ENCODE results near the gene SLC9A1. TPM values are rescaled to one million over a fixed set of nuclear protein-coding genes. Genes with fewer than 3 reads are reported as not detected.

SLC9A1 gene
- total RNA-seq, 1 experiment from 2014 or later, result 25.2 TPM

- no peak overlapping the region for H3K4me3 ChIP-seq (ENCODE audit: low read length)
- H3K36me3 ChIP-seq (ENCODE audit: low read depth, low read length), result no peaks in the 10 kb centered on the region
- no peak overlapping the region for H2AFZ ChIP-seq (ENCODE audit: low read length)
- DNase-seq, result peak; percentile 70
- peak; percentile 39 for ATAC-seq
- H3K4me1 ChIP-seq (ENCODE audit: insufficient read depth, low read length), result peaks cover 17% of the 10 kb centered on the region
- no peaks in the 10 kb centered on the region for H3K27me3 ChIP-seq (ENCODE audit: low read length)
- peak overlapping the region; percentile 56 for H3K27ac ChIP-seq (ENCODE audit: low read length)
- no peaks in the 10 kb centered on the region for H3K79me2 ChIP-seq (ENCODE audit: low read length)
- TF ChIP-seq EZH2 (IDR thresholded peaks at IDR 0.05; ENCODE audit: low read length, unreplicated experiment) (no peak), CTCF (conservative IDR thresholded peaks at IDR 0.05; ENCODE audit: low read depth, low read length) (no peak), EZH2phosphoT487 (IDR thresholded peaks at IDR 0.05; ENCODE audit: borderline replicate concordance, low read length) (no peak)
- CTCF ChIA-PET, result no interaction called here
- H3K9me3 ChIP-seq (ENCODE audit: low read length), result no peaks in the 10 kb centered on the region
- no peak overlapping the region for H3K4me2 ChIP-seq (ENCODE audit: low read length)
- H3K9me2 ChIP-seq (replicated peaks; ENCODE audit: low read length), result no peaks in the 10 kb centered on the region
- no peaks in the 10 kb centered on the region for H4K20me1 ChIP-seq (ENCODE audit: low read length)
- intact Hi-C loops (cut with micrococcal nuclease), result no loop called here
- H3K9ac ChIP-seq (ENCODE audit: low read length), result no peak overlapping the region
- H3F3A ChIP-seq (ENCODE audit: low read length, unreplicated experiment), result peaks cover 7% of the 10 kb centered on the region
- BruUV-seq (replicated peaks), result no TSS peak
- POLR2A ChIA-PET (ENCODE audit: unreplicated experiment), result no interaction called here
These were observed 6.7 kb upstream of the SLC9A1 start for GRCh38 chr1:27161594-27161993.

GRCh38 chr1:27157194-27157593 lies 2.3 kb upstream of the SLC9A1 start:
- Histone ChIP-seq H3K4me3 (ENCODE audit: low read length) (no peak overlapping the region), H3K27ac (ENCODE audit: low read length) (no peak overlapping the region), H3K9me2 (replicated peaks; ENCODE audit: low read length) (no peaks in the 10 kb centered on the region), H3K36me3 (ENCODE audit: low read depth, low read length) (no peaks in the 10 kb centered on the region), H3K9me3 (ENCODE audit: low read length) (no peaks in the 10 kb centered on the region), H4K20me1 (ENCODE audit: low read length) (peaks cover 20% of the 10 kb centered on the region), H2AFZ (ENCODE audit: low read length) (no peak overlapping the region), H3K27me3 (ENCODE audit: low read length) (no peaks in the 10 kb centered on the region), H3K79me2 (ENCODE audit: low read length) (peaks cover 26% of the 10 kb centered on the region), H3K4me1 (ENCODE audit: insufficient read depth, low read length) (peaks cover 31% of the 10 kb centered on the region), H3K4me2 (ENCODE audit: low read length) (no peak overlapping the region), H3F3A (ENCODE audit: low read length, unreplicated experiment) (no peaks in the 10 kb centered on the region), H3K9ac (ENCODE audit: low read length) (no peak overlapping the region)
- TF ChIP-seq EZH2phosphoT487 (IDR thresholded peaks at IDR 0.05; ENCODE audit: borderline replicate concordance, low read length), result no peak
- TF ChIP-seq CTCF (conservative IDR thresholded peaks at IDR 0.05; ENCODE audit: low read depth, low read length), result no peak
- no peak for TF ChIP-seq EZH2 (IDR thresholded peaks at IDR 0.05; ENCODE audit: low read length, unreplicated experiment)
- no peak for ATAC-seq
- POLR2A ChIA-PET (ENCODE audit: unreplicated experiment), result no interaction called here
- CTCF ChIA-PET, result no interaction called here
- no peak for DNase-seq
- BruUV-seq (replicated peaks), result no TSS peak
- intact Hi-C loops (cut with micrococcal nuclease), result no loop called here

GRCh38 chr1:27154469-27154990 lies 395 bp downstream of the SLC9A1 start:
- Histone ChIP-seq H3K27me3 (ENCODE audit: low read length) (no peaks in the 10 kb centered on the region), H2AFZ (ENCODE audit: low read length) (no peak overlapping the region), H3K4me1 (ENCODE audit: insufficient read depth, low read length) (peaks cover 43% of the 10 kb centered on the region), H3K9me3 (ENCODE audit: low read length) (no peaks in the 10 kb centered on the region), H3F3A (ENCODE audit: low read length, unreplicated experiment) (no peaks in the 10 kb centered on the region), H3K9me2 (replicated peaks; ENCODE audit: low read length) (no peaks in the 10 kb centered on the region), H3K9ac (ENCODE audit: low read length) (peak overlapping the region; percentile 85), H3K79me2 (ENCODE audit: low read length) (peaks cover 52% of the 10 kb centered on the region), H3K27ac (ENCODE audit: low read length) (no peak overlapping the region; the same call in 1 of the 2 replicates), H3K36me3 (ENCODE audit: low read depth, low read length) (no peaks in the 10 kb centered on the region), H4K20me1 (ENCODE audit: low read length) (peaks cover 37% of the 10 kb centered on the region), H3K4me2 (ENCODE audit: low read length) (peak overlapping the region; percentile 93), H3K4me3 (ENCODE audit: low read length) (peak overlapping the region; percentile 81)
- ChIA-PET CTCF (interaction anchor here (0.6 to 1.4 kb wide), 7 partner anchors 9 to 126 kb away, joined by 3 to 17 read pairs (median 10); no protein-coding TSS in a partner anchor), POLR2A (ENCODE audit: unreplicated experiment) (interaction anchor here (0.6 to 1.9 kb wide), 6 partner anchors 9 to 142 kb away, joined by 3 to 26 read pairs (median 11); partner anchors contain the start of gene TENT5B)
- no TSS peak for BruUV-seq (replicated peaks)
- TF ChIP-seq EZH2phosphoT487 (IDR thresholded peaks at IDR 0.05; ENCODE audit: borderline replicate concordance, low read length) (no peak), CTCF (conservative IDR thresholded peaks at IDR 0.05; ENCODE audit: low read depth, low read length) (no peak), EZH2 (IDR thresholded peaks at IDR 0.05; ENCODE audit: low read length, unreplicated experiment) (no peak)
- DNase-seq (no peak), ATAC-seq (peak; percentile 20)
- intact Hi-C loops (cut with micrococcal nuclease), result loop anchor here (2.0 kb wide), 1 partner anchor 44 kb away; no protein-coding TSS in a partner anchor

Measured in PC-3 (cell line).